ENCODE measurements around the gene BCAS3.
"Not testable (repeated sequence)": the region's sequence is repeated elsewhere in the genome, so short reads cannot be mapped to it uniquely, and the experiment has no call there.

The BCAS3 gene

GRCh38 chr17:61023996-61024395, 346.3 kb downstream of the BCAS3 start:
- FAIRE-seq (no peak), DNase-seq (ENCODE audit: insufficient read length) (no peak)
- TF ChIP-seq POLR2A (IDR thresholded peaks at IDR 0.05; ENCODE audit: low read depth, low read length) (no peak), TAF1 (IDR thresholded peaks at IDR 0.05; ENCODE audit: borderline replicate concordance, low read depth, low read length) (no peak), POLR2AphosphoS5 (IDR thresholded peaks at IDR 0.05; ENCODE audit: low read depth, low read length) (no peak)

GRCh38 chr17:61026818-61027217, 349.2 kb downstream of the BCAS3 start:
- no peak for DNase-seq (ENCODE audit: insufficient read length)
- FAIRE-seq = no peak
- no peak for TF ChIP-seq POLR2AphosphoS5 (IDR thresholded peaks at IDR 0.05; ENCODE audit: low read depth, low read length)
- no peak for TF ChIP-seq TAF1 (IDR thresholded peaks at IDR 0.05; ENCODE audit: borderline replicate concordance, low read depth, low read length)
- no peak for TF ChIP-seq POLR2A (IDR thresholded peaks at IDR 0.05; ENCODE audit: low read depth, low read length)

DNA sequence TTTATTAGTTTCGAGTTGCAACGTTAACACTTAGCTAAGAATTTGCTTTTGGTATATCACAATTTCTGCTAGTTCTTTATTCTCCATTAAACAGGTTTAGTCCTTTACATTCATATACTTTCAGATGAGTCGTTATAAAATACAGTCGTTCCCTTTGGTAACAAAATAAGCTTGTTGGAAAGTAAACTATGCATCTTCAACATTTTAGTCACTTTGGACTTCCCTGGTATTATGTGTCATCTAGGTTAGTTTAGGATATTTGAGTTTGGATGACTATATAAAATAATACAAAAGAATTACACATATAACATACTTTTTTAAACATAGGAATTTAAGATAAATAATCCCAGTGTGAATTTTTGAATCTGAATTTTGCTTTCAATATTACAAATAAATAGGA, 351.5 kb downstream of the BCAS3 start:
- TF ChIP-seq TAF1 (IDR thresholded peaks at IDR 0.05; ENCODE audit: borderline replicate concordance, low read depth, low read length) = no peak
- TF ChIP-seq POLR2A (IDR thresholded peaks at IDR 0.05; ENCODE audit: low read depth, low read length) = no peak
- no peak for TF ChIP-seq POLR2AphosphoS5 (IDR thresholded peaks at IDR 0.05; ENCODE audit: low read depth, low read length)
- no peak for DNase-seq (ENCODE audit: insufficient read length)
- no peak for FAIRE-seq

DNA sequence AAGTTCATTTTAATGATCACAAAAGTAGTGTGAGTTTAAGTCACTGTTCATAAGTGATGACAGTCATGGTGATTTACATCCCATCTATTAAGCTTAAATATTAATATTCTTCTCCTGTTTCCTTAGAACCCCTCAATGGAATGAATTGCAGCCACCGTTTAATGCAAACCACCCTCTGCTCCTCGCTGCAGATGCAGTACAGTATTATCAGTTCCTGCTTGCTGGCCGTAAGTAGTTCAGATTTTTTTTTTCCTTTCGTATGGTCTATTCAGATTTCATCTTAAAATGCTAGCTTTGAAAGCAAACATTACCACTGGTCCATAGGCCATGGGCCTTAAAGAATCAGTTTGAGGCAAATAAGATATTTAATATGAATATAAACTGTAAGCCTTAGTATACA, 363.0 kb downstream of the BCAS3 start:
- FAIRE-seq (no peak), DNase-seq (ENCODE audit: insufficient read length) (no peak)
- no peak for TF ChIP-seq POLR2A (IDR thresholded peaks at IDR 0.05; ENCODE audit: low read depth, low read length)
- no peak for TF ChIP-seq POLR2AphosphoS5 (IDR thresholded peaks at IDR 0.05; ENCODE audit: low read depth, low read length)
- TF ChIP-seq TAF1 (IDR thresholded peaks at IDR 0.05; ENCODE audit: borderline replicate concordance, low read depth, low read length) = no peak

DNA sequence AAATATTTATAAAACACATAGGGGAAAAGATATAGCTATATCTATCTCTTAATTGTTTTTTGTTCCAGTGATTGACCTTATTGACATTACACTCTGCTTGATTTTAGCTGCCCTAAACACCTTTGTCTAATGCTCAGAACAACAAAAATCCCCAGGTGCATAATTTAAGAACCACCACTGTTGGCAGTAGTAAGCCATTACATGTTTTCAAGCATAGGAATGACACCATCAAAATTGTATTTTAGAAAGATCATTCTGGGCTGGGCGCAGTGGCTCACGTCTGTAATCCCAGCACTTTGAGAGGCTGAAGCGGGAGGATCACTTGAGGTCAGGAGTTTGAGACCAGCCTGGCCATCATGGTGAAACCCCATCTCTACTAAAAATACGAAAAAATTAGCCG, 364.7 kb downstream of the BCAS3 start:
- FAIRE-seq; DNase-seq (ENCODE audit: insufficient read length): not testable (repeated sequence)

GRCh38 chr17:61047515-61047914, 369.9 kb downstream of the BCAS3 start:
- DNase-seq (ENCODE audit: insufficient read length) = no peak
- FAIRE-seq = no peak
- TF ChIP-seq POLR2A (IDR thresholded peaks at IDR 0.05; ENCODE audit: low read depth, low read length) (no peak), POLR2AphosphoS5 (IDR thresholded peaks at IDR 0.05; ENCODE audit: low read depth, low read length) (no peak), TAF1 (IDR thresholded peaks at IDR 0.05; ENCODE audit: borderline replicate concordance, low read depth, low read length) (no peak)

GRCh38 chr17:61048376-61049106, 370.9 kb downstream of the BCAS3 start:
- DNase-seq (ENCODE audit: insufficient read length) = no peak
- TF ChIP-seq POLR2AphosphoS5 (IDR thresholded peaks at IDR 0.05; ENCODE audit: low read depth, low read length) (no peak), TAF1 (IDR thresholded peaks at IDR 0.05; ENCODE audit: borderline replicate concordance, low read depth, low read length) (no peak), POLR2A (IDR thresholded peaks at IDR 0.05; ENCODE audit: low read depth, low read length) (no peak)
- FAIRE-seq = no peak

DNA sequence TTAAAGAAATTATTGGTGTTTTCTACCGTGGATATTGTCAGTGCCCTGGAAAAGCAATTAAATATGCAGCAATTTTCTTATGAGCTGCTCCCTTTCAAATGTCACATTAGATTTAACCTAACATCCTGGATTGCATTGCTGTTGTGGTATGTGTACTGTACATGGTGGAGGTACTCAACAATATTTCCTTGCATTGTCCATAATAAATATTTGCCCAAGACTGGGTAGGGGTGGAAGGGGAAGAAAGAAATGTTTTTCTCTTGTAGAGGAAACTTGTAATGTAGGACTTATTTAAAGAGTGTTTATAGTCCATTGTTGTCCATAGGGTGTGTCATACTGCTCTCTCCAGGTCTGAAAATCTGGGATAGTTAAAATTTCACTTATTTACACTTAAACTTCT, 375.8 kb downstream of the BCAS3 start:
- FAIRE-seq = no peak

GRCh38 chr17:61054436-61054835, 376.8 kb downstream of the BCAS3 start:
- no peak for TF ChIP-seq POLR2A (IDR thresholded peaks at IDR 0.05; ENCODE audit: low read depth, low read length)
- no peak for TF ChIP-seq TAF1 (IDR thresholded peaks at IDR 0.05; ENCODE audit: borderline replicate concordance, low read depth, low read length)
- TF ChIP-seq POLR2AphosphoS5 (IDR thresholded peaks at IDR 0.05; ENCODE audit: low read depth, low read length) = no peak
- DNase-seq (ENCODE audit: insufficient read length) (no peak), FAIRE-seq (no peak)

More for the DNA sequence above, 375.8 kb downstream of the BCAS3 start:
- TF ChIP-seq TAF1 (IDR thresholded peaks at IDR 0.05; ENCODE audit: borderline replicate concordance, low read depth, low read length) = no peak
- TF ChIP-seq POLR2A (IDR thresholded peaks at IDR 0.05; ENCODE audit: low read depth, low read length) = no peak
- no peak for TF ChIP-seq POLR2AphosphoS5 (IDR thresholded peaks at IDR 0.05; ENCODE audit: low read depth, low read length)
- no peak for DNase-seq (ENCODE audit: insufficient read length)

DNA sequence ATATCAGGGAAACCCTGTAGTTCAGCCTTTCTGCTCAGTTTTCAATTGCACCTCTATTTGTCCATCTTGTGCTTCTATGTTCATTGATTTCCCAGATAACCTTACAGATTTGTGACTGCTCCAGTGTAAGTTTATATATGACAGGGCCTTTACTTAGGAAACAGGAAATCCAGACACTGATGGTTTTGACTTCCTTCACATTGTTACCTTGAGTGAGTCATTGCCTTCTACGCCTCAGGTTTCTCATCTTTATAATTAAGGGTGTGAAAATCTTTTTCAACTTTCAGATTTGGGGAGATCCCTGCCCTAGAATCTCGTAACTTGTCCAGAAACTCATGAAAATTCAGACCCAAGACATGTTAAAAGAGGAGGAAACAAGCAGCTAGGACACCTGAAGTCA, 379.6 kb downstream of the BCAS3 start:
- FAIRE-seq = no peak
- TF ChIP-seq POLR2A (IDR thresholded peaks at IDR 0.05; ENCODE audit: low read depth, low read length) = no peak
- no peak for TF ChIP-seq POLR2AphosphoS5 (IDR thresholded peaks at IDR 0.05; ENCODE audit: low read depth, low read length)
- no peak for TF ChIP-seq TAF1 (IDR thresholded peaks at IDR 0.05; ENCODE audit: borderline replicate concordance, low read depth, low read length)
- no peak for DNase-seq (ENCODE audit: insufficient read length)

GRCh38 chr17:61058066-61058465, 380.4 kb downstream of the BCAS3 start:
- FAIRE-seq (no peak), DNase-seq (ENCODE audit: insufficient read length) (no peak)
- TF ChIP-seq POLR2A (IDR thresholded peaks at IDR 0.05; ENCODE audit: low read depth, low read length) (no peak), POLR2AphosphoS5 (IDR thresholded peaks at IDR 0.05; ENCODE audit: low read depth, low read length) (no peak), TAF1 (IDR thresholded peaks at IDR 0.05; ENCODE audit: borderline replicate concordance, low read depth, low read length) (no peak)

DNA sequence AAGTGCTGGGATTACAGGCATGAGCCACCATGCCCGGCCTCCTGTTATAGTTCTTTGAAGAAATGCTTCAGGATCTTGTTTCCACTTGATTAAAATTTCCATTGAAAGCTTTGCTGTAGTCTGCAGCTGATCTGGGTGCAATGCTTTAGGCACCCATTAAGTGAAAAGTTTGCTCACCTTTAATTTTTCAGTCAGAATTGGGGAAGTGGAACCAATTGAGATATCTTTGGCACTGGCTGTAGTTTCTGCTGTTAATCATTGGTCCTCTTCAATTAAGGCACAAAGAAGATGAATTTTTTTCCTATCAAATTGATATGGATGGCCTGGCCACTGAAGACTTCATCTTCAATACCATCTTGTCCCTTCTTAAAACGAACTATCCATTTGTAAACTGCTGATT, 385.9 kb downstream of the BCAS3 start:
- DNase-seq (ENCODE audit: insufficient read length) (no peak), FAIRE-seq (no peak)
- no peak for TF ChIP-seq TAF1 (IDR thresholded peaks at IDR 0.05; ENCODE audit: borderline replicate concordance, low read depth, low read length)
